Activated CD4-positive, alpha-beta T cell treated with anti-CD3 and anti-CD28 coated beads for 1 hour (primary cell): ENCODE data around the gene NUFIP2.
"Not testable (repeated sequence)": the region's sequence is repeated elsewhere in the genome, so short reads cannot be mapped to it uniquely, and the experiment has no call there.

ENCODE experiments used
- DNase-seq: peaks from one replicate; pipeline ENCODE4 v3.0.0-alpha.2; 2020

Gene NUFIP2, protein sequence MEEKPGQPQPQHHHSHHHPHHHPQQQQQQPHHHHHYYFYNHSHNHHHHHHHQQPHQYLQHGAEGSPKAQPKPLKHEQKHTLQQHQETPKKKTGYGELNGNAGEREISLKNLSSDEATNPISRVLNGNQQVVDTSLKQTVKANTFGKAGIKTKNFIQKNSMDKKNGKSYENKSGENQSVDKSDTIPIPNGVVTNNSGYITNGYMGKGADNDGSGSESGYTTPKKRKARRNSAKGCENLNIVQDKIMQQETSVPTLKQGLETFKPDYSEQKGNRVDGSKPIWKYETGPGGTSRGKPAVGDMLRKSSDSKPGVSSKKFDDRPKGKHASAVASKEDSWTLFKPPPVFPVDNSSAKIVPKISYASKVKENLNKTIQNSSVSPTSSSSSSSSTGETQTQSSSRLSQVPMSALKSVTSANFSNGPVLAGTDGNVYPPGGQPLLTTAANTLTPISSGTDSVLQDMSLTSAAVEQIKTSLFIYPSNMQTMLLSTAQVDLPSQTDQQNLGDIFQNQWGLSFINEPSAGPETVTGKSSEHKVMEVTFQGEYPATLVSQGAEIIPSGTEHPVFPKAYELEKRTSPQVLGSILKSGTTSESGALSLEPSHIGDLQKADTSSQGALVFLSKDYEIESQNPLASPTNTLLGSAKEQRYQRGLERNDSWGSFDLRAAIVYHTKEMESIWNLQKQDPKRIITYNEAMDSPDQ

DNA sequence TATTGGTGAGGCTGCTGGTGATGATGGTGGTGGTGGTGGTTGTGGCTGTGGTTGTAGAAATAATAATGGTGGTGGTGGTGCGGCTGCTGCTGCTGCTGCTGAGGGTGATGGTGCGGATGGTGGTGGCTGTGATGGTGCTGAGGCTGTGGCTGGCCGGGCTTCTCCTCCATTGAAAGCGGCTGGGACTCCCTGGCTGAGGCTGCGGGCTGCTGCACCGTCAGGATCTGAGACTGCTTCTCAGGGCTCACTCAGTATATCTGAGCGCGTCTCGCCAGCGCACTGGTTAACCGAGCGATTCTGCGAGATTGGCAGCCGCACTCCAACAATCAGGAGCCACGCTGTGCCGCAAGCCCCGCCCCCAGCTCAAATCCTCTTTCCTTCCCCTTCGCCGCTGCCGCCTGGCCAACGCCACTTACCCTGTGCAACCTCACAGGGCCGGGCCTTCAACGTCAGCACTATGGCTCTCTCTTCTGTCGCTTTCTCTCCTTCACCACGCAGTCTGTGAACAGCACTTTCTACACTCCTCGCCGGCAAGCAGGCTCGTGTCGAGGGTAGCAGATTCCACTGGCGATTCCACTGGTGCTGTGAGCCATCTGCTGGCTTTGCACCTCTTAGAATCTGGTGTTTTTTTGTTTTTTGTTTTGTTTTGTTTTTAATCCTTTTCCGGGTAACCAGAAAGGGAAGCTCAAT is at the start of gene NUFIP2:
Gene NUFIP2, minus strand, starts transcription at position 259 of the 690 bp plus-strand sequence. Its CDS starts 89 bp downstream, at position 170.
- DNase-seq = peak; percentile 97

DNA sequence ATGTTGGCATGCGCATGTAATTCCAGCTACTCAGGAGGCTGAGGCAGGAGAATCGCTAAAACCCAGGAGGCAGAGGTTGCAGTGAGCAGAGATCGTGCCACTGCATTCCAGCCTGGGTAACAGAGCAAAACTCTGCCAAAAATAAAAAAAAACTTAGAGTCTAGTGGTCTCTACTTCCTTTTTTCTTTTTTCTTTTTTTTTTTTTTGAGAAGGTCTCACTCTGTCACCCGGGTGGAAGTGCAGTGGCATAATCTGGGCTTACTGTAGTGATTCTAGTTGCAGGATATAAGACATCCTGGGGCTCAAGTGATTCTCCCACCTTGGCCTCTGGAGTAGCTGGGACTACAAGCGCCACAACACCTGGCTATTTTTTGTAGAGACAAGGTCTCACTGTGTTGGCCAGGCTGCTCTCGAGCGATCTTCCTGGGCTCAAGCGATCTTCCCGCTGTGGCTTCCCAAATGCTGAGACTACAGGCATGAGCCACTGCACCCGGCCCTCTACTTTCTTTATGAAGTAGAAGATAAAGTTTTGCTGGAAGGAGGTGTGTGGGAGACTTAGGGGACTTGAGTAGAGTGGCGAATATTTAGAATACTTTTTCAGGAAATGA is 48.3 kb upstream of the NUFIP2 start:
- no peak for DNase-seq

DNA sequence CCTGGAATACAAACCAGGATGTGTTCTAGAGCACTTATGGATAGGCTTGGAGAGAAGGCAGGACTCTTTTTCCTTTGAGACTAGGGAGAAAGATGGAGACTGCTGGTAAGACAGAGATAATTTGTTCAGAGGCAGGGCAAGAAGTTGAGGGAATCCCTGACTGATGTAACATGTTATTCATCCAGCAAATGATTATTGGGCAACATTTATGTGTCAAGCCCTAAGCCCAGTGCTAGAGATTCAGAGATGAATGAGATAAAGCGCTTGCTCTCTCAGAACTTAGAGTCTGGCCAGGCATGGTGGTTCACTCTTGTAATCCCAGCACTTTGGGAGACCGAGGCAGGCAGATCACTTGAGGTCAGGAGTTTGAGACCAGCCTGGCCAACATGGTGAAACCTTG is 47.8 kb upstream of the NUFIP2 start:
- no peak for DNase-seq

DNA sequence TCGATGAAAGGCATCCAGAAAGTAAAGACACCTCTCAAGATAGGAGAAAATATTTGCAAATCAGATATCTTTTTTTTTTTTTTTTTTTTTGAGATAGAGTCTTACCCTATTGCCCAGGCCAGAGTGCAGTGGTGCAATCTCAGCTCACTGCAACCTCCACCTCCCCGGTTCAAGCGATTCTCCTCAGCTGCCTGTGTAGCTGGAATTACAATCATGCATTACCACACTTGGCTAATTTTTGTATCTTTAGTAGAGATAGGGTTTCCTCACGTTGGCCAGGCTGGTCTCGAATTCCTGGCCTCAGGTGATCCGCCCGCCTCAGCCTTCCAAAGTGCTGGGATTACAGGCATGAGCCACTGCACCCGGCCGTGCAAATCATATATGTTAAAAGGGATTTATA is 45.1 kb upstream of the NUFIP2 start:
- DNase-seq = not testable (repeated sequence)

DNA sequence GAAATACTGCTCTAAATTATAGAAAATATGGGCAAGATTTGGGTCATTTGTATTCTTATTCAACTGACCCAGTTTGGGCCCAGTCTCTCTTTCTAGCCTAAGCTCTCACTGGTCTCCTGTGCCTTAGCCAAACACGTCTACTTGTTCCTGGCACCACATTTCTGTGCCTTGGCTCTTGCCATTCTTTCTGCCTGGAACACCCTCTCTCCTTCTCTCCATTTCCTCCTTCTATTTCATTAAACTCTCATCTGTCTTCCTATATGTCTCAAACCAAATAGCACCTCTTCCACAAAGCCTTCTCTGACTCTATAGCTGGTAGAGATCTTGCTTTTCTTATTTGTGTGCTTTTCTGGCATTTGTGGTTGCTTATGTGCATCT is 37.7 kb upstream of the NUFIP2 start:
- DNase-seq = no peak

DNA sequence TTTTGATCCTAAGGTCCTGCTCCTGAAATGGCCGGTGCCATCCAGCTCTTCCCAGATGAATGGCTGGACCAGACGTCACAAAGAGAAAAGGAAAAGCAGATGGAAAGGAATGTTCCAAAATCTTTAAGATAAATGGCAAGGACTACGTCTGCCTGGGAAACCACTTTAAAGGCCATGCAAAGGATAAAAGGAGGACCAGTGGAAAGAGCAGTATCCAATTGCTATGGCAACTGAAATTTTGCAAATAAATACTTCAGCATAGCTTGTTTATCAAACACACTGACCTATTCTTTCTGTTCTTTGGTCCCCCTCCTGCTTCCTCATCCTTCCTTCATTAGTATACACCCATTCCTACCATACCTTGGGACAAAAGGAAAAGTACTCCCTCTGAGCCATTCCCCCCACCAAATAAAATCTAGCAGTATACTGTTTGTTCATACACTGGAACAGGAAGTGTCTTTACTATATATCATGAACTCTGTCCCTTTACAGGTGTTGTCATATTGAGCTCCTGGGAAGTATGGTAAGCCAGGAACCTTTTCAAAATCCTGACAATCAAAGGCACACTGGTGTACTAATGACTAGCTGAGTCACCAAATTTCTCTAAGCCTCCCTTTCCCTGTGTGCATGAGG is 37.2 kb upstream of the NUFIP2 start:
- DNase-seq = no peak

DNA sequence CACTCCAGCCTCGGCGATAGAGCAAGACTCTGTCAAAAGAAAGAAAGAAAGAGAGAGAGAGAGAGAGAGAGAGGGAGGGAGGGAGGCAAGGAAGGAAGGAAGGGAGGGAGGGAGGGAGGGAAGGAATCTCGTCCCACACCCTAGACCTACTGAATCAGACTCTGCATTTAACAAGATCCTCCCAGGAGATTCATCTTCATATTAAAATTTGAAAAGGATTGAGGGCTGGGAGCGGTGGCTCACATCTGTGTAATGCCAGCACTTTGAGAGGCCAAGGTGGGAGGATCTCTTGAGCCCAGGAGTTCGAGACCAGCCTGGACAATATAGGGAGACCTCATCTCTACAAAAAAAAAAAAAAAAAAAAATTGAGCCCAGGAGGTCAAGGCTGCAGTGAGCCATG is 33.5 kb upstream of the NUFIP2 start:
- no peak for DNase-seq

DNA sequence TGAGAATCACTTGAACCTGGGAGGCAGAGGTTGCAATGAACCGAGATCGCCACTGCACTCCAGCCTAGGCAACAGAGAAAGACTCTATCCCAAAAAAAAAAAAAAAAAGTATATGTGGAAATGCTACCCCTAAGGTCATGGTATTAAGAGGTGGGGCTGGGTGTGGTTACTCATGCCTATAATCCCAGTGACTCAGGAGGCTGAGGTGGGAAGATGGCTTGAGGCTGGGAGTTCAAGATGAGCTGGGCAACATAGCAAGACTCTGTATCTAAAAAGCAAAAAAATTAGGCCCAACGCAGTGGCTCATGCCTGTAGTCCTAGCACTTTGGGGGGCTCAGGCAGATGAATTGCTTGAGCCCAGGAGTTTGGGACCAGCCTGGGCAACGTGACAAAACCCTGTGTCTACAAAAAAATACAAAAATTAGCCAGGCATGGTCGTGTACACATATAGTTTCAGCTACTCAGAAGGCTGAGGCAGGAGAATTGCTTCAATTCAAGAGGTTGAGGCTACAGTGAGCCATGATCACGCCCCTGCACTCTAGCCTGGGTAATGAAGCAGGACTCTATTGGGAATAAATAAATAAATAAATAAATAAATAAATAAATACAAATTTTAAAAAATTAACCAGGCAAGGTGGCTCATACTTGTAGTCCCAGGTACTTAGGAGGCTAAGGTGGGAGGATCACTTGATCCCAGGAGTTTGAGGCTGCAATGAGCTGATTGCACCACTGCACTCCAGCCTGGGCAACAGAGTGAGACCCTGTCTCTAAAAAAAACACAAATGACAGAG is 32.3 kb upstream of the NUFIP2 start:
- DNase-seq = no peak

DNA sequence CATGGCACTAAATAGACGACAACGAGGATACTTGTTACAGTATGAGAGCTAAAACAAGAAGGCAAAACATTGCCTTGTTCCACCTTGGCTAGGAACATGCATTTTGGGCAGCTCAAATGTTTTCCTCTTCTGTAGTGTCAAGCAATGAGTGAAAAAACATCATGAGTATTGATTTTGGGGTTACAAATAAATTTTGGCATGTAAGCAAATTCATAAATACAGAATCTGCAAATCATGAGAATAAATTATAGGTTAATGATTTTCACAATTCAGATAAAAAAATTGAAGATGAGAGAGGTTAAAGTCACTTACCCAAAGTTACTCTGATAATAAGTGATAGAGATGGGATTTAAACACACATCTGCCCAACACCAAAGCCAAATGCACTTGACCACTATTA is 28.4 kb upstream of the NUFIP2 start:
- no peak for DNase-seq

DNA sequence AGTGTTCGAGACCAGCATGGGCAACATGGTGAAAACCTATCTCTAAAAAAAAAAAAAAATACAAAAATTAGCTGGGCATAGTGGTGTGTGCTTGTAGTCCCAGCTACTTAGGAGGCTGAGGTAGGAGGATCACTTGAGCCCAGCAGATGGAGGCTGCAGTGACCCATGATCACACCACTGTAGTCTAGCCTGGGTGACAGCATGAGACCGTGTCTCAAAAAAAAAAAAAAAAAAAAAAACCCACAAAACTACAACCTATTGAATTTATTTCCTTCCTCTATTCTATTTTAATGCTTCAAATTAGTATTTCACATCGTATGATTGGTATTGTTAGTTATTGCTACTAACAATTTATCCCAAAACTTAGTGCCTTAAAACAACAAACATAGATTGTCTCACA is 9.4 kb upstream of the NUFIP2 start:
- DNase-seq = no peak

DNA sequence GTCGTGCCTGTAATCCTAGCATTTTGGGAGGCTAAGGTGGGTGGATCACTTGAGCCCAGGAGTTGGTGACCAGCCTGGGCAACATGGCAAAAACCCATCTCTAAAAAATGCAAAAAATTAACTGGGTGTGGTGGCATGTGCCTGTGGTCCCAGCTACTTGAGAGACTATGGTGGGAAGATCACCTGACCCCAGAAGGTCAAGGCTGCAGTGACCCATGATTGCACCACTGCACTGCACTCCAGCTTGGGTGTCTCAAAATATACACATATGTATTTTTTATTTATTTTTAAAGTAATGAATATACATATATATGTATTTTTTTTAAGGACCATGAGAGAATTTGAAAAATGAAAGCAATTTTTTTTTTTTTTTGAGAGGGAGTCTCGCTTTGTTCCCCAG is 5.1 kb upstream of the NUFIP2 start:
- DNase-seq = no peak

DNA sequence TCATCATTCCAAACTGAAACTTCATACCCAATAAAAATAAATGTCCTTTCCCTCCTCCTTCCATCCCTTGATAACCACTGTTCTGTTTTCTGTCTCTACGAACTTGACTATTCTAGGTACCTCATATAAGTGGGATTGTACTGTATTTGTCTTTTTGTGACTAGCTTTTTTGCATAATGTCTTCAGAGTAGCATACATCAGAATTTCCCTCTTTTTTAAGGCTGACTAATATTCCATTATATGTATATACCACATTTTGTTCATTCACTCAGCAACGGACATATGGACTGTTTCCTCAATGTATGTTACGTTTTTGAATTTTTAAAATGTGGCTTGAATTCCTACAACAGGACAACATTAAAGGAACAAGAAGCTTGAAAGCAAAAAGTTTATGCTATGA is 1.5 kb upstream of the NUFIP2 start:
- no peak for DNase-seq

DNA sequence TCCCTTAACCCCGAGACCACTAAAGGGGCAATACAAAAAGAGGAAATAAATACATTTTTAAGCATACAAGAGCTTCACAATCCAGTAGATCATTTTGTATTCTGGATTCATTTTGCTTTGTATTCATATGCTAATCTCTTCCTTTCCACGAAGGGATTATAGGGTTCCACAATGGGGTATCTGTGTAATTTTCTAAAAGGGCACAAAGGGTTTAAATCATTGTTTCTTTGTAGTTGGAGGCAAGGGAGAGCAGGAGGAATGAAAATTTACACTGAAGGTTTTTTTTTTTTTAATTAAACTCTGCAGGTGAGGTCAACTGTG is 592 bp upstream of the NUFIP2 start:
- DNase-seq = no peak

DNA sequence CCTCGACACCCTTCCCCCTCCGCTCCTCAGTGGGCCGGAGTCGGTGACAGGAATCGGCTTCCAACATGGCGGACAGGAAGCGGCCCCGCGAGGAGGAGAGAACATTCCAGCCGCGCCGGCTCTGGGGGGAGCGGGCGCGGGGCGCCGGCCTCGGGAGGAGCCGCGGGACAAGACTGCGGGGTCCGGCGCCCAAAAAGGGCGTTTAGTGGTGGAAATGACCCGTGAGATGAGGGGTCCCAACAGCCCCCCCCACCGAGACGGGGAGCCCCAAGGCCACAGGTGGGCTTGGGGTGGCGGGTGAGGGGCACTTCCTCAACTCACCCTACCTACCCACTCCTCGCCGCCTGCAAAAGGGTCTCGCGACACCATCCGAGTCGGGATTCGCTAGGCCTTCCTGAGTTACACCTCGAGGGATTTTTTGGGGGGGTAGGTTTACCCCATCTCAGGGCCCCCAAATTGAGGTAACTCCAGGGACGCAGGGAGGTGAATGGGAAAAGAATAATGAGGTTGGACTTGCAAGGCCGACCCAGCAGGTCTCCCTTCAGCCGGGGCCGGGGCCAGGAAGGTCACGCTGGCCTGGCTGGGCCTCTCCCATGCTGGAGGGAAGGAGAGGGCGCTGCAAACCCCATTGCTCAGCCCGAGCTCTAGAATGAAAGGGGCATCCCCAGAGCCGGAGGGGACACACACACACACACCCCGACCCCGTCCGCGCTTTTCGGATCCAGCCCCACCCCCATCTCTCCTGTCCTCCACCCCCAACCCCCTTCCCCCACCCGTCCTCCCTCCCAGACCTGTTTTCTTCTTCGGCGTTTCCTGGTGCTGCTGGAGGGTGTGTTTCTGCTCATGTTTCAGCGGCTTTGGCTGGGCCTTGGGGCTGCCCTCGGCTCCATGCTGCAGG is 707 bp downstream of the NUFIP2 start:
- peak; percentile 24 for DNase-seq

DNA sequence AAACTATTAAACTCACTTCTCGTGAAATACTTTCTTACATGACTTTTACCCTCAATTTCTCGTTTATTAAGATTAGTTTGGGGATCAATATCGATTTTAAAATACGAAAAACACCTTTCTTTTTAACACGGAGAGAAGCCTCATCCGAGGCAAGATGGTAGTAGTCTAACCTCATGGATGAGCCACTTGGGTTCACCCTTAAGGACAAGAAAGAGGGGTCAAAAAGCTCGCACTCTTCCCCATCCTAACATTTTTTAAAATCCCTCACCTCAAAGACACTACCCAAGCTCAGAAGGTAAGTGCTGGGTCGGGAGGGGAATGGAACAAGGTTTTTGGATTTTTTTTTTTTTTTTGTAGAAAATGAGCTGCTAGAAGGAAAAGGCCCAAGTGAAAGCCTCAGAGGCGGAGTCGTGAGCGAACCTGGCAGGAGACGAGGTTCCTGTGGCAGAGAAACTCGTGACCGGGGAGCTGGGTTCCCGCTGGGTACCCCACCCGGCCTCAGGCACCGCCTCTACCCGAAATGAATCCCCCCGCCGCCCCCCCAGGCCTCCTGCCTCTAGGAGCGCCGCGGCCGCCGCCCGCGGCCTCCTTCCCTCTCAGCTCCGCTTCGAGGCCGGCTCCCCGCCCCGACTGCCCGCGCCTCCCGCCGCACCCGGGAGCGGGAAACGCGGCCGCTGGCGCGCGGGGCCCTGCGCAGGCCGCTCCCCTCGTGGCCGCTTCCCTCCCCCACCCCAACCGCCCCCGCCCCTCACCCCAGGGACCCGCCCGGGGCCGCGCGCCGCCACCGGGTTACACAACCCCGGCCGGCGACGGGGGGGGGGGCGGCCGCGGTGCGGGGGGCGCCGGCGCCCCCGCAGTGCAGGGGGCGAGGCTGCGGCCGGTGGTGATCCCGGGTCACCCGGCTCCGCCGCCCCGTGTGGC is 1.6 kb downstream of the NUFIP2 start:
- DNase-seq = peak; percentile 33

DNA sequence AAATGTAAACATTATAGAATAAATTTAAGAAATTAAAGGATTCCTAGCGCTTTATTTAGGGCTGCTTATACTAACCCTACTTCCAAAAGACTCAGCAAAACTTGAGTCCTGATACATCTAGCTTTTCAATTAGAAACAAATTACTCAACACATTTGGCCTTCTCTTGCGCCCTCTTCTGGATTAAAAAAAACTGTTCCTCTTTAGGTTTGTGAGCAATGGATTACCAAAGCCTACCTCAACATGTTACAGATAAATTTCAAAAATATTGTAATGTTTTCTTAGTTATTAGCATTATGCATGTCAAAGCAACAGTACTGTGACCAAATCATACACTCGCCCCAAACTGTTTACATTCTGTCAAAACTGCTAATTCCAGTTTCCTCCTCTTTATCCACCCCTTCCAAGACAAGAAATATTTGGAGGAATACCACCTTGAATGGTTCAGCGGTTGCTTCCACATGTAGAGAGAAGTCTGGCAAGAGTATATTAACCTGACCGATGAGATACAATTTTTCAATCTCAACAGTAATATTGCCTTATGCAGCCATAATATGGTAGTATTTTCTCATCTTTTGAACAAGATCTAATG is 2.7 kb downstream of the NUFIP2 start:
- no peak for DNase-seq

DNA sequence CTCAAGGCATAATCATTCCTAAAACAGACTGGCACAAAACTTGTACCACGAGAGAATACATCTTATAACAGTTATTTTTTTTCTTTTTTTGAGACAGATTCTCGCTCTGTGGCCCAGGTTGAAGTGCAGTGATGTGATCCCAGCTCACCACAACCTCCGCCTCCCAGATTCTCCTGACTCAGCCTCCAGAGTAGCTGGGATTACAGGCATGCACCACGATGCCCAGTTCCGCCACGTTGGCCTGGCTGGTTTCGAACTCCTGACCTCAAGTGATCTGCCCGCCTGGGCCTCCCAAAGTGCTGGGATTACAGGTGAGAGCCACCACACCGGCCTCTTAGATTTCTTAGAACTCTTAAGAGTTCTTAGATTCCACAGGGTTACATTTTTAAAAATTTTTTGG is 4.1 kb downstream of the NUFIP2 start:
- DNase-seq = no peak

DNA sequence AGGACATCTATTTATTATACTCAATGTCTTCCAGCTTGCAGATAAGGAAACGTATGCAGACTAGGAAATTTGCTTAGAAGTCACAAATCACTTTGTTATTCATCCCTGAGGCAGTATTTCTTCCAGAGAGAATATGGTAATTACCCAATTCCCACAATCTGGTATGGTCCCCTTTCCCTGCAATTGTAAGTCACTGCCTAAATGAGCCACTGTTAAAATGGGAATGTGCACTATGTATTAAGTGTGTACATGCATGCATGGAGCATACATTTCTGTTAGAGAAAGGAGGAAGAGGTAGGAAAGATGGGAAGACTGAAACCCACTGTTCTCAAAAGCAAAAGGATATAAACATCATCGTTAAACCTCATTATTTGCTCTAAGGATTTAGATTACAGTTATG is 10.0 kb downstream of the NUFIP2 start:
- no peak for DNase-seq

DNA sequence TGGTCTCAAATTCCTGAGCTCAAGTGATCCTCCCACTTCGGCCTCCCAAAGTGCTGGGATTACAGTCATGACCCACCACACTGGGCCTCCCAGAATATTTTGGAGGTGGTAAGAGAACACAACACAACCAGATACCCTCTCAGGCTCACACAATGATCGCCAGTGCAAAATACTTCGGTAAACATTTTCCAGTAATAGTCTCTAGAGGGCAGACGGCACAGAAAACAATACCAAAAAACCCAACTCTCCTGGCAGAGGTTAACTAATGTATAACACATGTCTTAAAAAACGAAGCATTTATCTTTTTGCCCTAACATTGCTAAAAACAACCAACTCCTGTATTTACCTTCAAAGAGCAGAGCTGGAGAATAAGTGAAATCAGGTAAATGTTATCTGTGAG is 10.5 kb downstream of the NUFIP2 start:
- DNase-seq = no peak
